Stimulated activated CD4-positive, alpha-beta T cell treated with anti-CD3 and anti-CD28 coated beads, Interleukin-15, amount 100 ng/mL, for 24 hours (primary cell): ENCODE measurements around the gene CENPV.
"Not testable (repeated sequence)": the region's sequence is repeated elsewhere in the genome, so short reads cannot be mapped to it uniquely, and the experiment has no call there.

Source experiments
- DNase-seq: peaks from one replicate; pipeline ENCODE4 v3.0.0-alpha.2; 2020

The CENPV gene

DNA sequence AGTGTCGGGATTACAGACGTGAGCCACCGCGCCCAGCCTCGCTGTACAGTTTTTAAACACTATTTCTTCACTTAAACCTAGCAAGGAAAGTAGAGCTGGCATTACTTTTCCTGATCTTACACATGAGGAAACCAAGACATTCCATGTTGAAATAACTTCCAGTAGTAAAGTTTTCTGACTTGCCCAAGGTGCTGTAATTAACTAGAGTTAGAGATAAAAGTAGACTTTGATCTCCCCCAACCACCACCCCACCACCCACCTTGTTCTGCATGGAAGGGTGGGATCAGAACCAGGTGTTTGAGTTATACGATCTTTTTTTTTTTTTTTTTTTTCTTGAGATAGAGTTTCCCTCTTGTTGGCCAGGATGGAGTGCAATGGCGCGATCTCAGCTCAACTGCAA is 47.1 kb downstream of the CENPV start:
- no peak for DNase-seq

DNA sequence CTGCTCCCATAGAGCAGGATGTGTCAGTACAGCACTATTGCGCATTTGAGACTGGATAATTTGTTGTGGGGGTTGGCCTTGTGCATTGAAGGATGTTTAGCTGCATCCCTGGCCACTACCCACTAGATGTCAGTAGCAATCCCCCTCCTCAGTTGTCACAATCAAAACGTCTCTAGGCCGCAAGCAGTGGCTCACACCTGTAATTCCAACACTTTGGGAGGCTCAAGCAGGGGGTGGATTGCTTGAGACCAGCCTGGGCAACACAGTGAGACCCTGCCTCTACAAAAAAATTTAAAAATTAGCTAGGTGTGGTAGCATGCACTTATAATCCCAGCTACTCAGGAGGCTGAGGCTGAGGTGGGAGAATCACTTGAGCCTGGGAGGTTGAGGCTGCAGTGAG is 48.4 kb downstream of the CENPV start:
- no peak for DNase-seq

DNA sequence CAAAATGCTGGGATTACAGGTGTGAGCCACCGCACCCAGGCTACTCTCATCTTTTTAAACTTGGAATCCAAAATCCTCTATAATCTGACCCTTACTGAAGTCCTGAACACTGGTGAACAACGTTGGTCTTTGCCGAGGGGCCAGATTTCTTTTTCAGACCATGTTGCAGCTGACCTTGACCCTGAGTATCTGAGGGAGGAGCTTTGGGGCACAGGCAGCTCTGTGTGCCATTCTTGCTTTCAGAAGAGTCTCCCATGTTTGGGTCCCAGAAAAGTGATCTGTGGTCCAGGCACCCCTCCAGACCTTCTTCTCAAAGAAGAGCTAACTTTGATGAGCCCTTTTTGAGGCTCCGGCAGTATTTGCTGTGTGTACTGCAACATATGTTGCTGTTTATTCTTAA is 50.4 kb downstream of the CENPV start:
- DNase-seq, result no peak

DNA sequence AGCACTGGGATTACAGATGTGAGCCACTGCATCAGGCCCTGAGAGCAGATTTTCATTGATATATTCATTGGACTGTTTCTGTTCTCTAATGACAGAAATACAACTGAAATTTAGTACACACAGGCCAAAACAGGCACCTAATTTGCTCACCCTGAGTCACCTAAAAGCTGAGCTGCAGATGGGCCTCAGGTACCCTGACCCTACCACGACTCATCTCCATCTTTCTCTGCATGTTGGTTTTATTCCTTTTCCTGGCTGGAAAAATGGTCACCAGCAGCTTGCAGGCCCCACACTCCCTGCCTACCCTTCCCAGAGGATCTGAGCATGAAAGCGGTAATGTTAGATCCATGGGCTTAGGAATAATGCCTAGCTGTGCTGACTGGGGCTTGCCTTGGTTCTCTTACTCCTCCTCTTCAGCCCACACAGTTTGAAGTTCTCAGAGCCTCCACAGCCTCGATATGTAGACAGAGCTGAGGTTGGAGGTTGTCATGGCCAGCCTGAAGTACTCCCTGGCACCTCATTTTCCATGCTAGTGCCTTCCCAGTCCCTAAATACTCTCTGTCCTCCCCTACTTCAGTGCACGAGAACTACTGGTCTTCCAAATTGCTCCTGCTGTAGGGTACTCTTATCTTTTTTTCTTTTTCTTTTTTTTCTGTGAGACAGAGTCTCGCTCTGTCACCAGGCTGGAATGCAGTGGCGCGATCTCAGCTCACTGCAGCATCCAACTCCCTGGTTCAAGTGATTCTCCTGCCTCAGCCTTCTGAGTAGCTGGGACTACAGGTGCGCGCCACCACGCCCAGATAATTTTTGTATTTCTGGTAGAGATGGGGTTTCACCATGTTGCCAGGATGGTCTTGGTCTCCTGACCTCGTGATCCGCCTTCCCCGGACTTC is 51.1 kb downstream of the CENPV start:
- DNase-seq, result no peak

DNA sequence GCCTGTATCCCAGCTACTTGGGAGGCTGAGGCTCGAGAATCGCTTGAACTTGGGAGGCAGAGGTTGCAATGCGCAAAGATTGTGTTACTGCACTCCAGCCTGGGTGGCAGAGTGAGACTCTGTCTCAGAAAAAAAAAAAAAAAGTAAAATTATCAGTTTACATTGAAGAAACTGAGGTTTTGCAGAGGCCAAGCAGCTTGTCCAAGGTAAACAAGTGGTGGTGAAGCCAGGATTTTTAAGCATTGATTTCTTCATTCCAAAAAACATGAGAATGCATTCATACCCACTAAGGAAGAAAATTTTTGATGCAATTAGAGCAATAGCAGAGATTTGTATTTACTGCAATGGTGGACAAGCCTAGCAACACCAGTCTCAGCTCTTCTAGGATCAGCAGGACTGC is 52.7 kb downstream of the CENPV start:
- no peak for DNase-seq

DNA sequence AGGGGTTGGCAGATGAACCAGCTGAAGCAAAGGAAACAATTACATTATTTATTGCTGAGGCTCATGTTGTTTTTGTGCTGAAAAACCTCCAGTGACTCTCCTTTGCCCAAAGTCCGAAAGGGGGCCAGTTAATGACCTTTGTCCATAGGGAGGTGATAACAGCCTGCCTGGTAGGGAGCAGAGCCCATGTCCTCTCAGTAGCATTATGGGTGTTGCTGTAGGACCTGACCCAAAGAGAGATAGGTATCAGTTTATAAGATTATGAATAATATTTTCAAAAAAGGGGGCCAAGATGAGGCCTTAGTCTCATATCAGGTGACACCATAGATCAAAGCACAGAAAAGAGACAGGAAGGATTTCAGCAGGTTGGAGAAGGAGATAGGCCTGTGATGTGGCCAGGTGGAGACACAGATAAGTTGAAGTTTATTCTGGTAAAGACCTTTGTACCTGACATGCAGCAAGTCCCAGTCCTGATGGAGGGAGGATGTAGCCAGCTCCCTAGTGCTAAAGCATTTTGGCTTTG is 55.1 kb downstream of the CENPV start:
- DNase-seq, result no peak

DNA sequence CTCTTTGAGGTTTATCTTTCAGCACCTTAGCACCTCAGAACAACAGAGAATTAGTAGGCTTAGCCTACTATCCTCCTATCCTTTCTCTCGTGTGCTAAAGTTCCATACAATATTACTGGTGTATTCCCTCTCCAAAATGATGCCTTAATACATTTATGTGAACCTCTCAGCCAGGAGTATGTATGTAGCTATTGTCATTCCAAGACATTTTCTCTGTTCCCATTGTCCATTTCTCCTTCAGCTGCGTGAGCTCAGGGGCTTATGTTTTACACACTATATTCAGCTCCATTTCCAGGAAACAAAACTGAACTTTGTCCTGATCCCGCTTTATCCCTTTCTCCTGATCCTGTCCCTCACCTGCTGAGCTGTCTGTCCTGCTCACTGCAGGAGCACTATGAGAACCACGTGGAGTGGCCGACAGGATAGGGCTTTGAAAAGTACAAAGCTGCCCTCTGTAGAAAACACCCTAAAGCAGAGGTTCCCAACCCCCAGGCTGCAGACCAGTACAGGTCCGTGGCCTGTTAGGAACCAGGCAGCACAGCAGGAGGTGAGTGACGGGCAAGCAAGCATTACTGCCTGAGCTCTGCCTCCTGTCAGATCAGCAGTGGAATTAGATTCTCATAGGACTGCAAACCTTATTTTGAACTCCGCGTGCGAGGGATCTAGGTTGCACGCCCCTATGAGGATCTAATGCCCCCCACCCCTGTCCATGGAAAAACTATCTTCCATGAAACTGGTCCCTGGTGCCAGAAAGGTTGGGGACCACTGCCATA is 55.7 kb downstream of the CENPV start:
- no peak for DNase-seq

DNA sequence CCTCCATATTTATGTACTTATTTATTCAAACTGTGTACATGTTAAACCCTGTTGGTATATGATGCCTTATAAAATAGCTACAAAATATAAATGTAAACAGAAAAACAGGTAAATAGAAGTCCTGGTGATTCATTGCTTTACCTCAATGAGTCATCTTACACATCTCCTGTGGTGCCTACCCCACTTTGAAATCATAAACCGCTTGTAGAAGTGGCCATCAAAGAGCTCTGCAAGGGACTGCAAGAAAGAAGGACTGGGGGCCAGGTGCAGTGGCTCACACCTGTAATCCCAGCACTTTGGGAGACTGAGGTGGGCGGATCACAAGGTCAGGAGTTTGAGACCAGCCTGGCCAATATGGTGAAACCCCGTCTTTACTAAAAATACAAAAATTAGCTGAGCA is 57.2 kb downstream of the CENPV start:
- DNase-seq, result not testable (repeated sequence)

DNA sequence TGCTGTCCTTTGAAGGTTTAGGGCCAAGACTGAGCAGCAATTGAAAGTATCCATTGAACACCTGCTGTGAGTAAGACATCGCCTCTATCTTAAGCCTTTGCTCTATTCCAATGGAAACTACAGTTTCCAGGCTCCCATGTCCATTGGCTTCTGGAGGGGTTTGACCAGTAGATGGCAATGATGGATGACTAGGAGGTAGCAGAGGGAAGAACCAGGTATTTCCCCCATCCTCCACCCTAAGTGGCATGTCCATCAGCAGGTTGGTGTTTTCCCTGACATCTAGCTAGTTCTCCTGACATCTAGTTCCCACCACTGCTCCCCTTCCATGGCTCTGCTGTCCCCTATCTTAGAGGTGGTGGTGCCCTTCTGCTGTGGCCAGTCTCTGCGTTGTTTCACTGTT is 58.7 kb downstream of the CENPV start:
- DNase-seq, result no peak

DNA sequence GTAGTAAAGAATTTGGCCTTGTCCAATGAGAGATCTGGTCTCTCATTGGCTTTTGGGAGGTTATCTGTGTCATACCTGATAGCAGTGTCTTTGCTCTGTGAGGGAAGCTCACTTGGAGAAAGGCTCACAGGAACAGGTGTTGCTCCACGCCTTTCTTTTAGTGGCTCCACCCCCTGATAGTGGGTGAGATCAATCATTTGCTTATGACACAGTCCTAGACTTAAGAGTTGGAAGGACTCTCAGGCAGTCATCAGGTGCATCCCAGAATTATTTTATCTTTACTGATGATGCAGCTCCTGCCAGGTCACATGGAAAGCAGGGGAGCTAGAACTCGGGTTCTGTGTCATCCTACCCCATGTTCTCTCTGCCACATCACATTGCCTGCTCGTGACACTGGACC is 59.3 kb downstream of the CENPV start:
- DNase-seq, result no peak
